Thyroid gland (tissue), 4 donors: ENCODE measurements around the gene C1orf232. TPM values are rescaled to one million over a fixed set of nuclear protein-coding genes. Genes with fewer than 3 reads are reported as not detected.
A peak's percentile ranks its signal among the peaks of the same experiment; 100 is the strongest.

Experiments
- DNase-seq, 2 donors: peaks; one replicate each; pipeline ENCODE4 v3.0.0-alpha.2; 2019
- H3K27ac ChIP-seq, 3 donors: fragments of 200-600 bp; sonication (generic); 1 replicate in 2 of 3; 2 replicates in 1 of 3; pipeline ENCODE4 v1.5.1; 2016 to 2019; ENCODE audit warnings: mild to moderate bottlenecking in 1 of 3, moderate library complexity in 1 of 3
- H3K27me3 ChIP-seq: fragments of 200-600 bp; sonication (generic); one replicate; pipeline ENCODE4 v1.5.1; 2019
- H3K36me3 ChIP-seq, 2 donors: fragments of 200-600 bp; sonication (generic); one replicate each; pipeline ENCODE4 v1.5.1; 2016 to 2019
- H3K4me1 ChIP-seq, 2 donors: fragments of 200-600 bp; sonication (generic); one replicate each; pipeline ENCODE4 v1.5.1; 2017 to 2019
- H3K4me3 ChIP-seq, 3 donors: fragments of 200-600 bp; sonication (generic); replicated peaks in 1 of 3; 1 replicate in 2 of 3; 2 replicates in 1 of 3; pipeline ENCODE4 v1.5.1; 2016; ENCODE audit warnings: mild to moderate bottlenecking in 1 of 3
- H3K9me3 ChIP-seq: fragments of 200-600 bp; sonication (generic); one replicate; pipeline ENCODE4 v1.5.1; 2017
- CTCF ChIP-seq, 6 experiments: fragments of 200-600 bp in 3 of 6; fragments of 450-650 bp in 3 of 6; sonication (generic) in 3 of 6; IDR thresholded peaks; one replicate each; pipeline ENCODE4 v1.5.1; 2016 to 2019; ENCODE audit warnings: antibody characterized with exemption in 6 of 6, mild to moderate bottlenecking in 2 of 6, inconsistent platforms in 1 of 6, moderate library complexity in 1 of 6
- POLR2A ChIP-seq, 2 donors: fragments of 450-650 bp; IDR thresholded peaks; one replicate each; pipeline ENCODE4 v1.6.1; 2017; ENCODE audit warnings: antibody characterized with exemption in 2 of 2, mild to moderate bottlenecking in 2 of 2, moderate library complexity in 1 of 2
- WGBS, 2 donors: methylation state at CpG; one replicate each; pipeline ENCODE4 v1.1.5; 2017; 5-methylcytosine and 5-hydroxymethylcytosine counted together
- intact Hi-C: fragments of 100-400 bp; cut with DNase I; formaldehyde crosslinking; loops from one replicate; pipeline ENCODE4 v1.15.1; 2023
- total RNA-seq, 4 donors: library from RNA; depleted of rRNA; stranded (reverse); fragments of >200 nt; gene quantifications; one replicate each; pipeline ENCODE4 v1.2.3, GENCODE V29; 2016

C1orf232 gene
- total RNA-seq, 4 donors from 2014 or later, result not detected

- peak overlapping the region in 2 of 3 donors; percentile 36 to 45 for H3K27ac ChIP-seq
- peak; percentile 66 to 68 for DNase-seq
- H3K27me3 ChIP-seq, result no peaks in the 10 kb centered on the region
- intact Hi-C loops, result loop anchor here (5.0 kb wide), 1 partner anchor 54 kb away; no protein-coding TSS in a partner anchor
- peak in 2 of 6 experiments; percentile 39 to 41 for TF ChIP-seq CTCF (IDR thresholded peaks at IDR 0.05)
- no peak for TF ChIP-seq POLR2A (IDR thresholded peaks at IDR 0.05)
- H3K9me3 ChIP-seq, result no peaks in the 10 kb centered on the region
- WGBS, 2 donors, result 0 to 7% methylated on average over 1 to 13 of the region's 98 CpGs
- H3K36me3 ChIP-seq, result no peaks in the 10 kb centered on the region
- H3K4me3 ChIP-seq, result peak overlapping the region in 2 of 3 donors; percentile 25 to 49
- H3K4me1 ChIP-seq, result peaks cover 13 to 17% of the 10 kb centered on the region in 2 donors
Observed at GRCh38 chr1:26161415-26162219, 7.1 kb downstream of the C1orf232 start.

GRCh38 chr1:26160527-26161414 lies 8.0 kb downstream of the C1orf232 start:
- intact Hi-C loops, result loop anchor here (5.0 kb wide), 1 partner anchor 53 kb away; no protein-coding TSS in a partner anchor
- no peaks in the 10 kb centered on the region for H3K27me3 ChIP-seq
- TF ChIP-seq CTCF (IDR thresholded peaks at IDR 0.05) (no peak), POLR2A (IDR thresholded peaks at IDR 0.05) (no peak)
- peak overlapping the region in 1 of 3 donors; percentile 49 for H3K4me3 ChIP-seq
- H3K4me1 ChIP-seq, result peaks cover 13 to 17% of the 10 kb centered on the region in 2 donors
- H3K36me3 ChIP-seq, result no peaks in the 10 kb centered on the region
- no peak for DNase-seq
- 49 to 79% methylated on average over 7 to 10 of the region's 18 CpGs for WGBS, 2 donors
- H3K27ac ChIP-seq, result peak overlapping the region in 1 of 3 donors; percentile 45
- H3K9me3 ChIP-seq, result no peaks in the 10 kb centered on the region

GRCh38 chr1:26159743-26160039 lies 9.1 kb downstream of the C1orf232 start:
- Histone ChIP-seq H3K27me3 (no peaks in the 10 kb centered on the region), H3K4me1 (peaks cover 12 to 16% of the 10 kb centered on the region in 2 donors), H3K4me3 (peak overlapping the region in 1 of 3 donors; percentile 49), H3K9me3 (no peaks in the 10 kb centered on the region), H3K36me3 (no peaks in the 10 kb centered on the region), H3K27ac (peak overlapping the region in 1 of 3 donors; percentile 58)
- TF ChIP-seq POLR2A (IDR thresholded peaks at IDR 0.05) (no peak), CTCF (IDR thresholded peaks at IDR 0.05) (no peak)
- intact Hi-C loops, result loop anchor here (5.0 to 10.0 kb wide), 2 partner anchors 52 to 265 kb away; no protein-coding TSS in a partner anchor
- DNase-seq, result no peak
- WGBS, 2 donors, result 77 to 79% methylated on average over 4 of the region's 4 CpGs

- no peak for DNase-seq
- intact Hi-C loops, result loop anchor here (10.0 kb wide), 1 partner anchor 264 kb away; no protein-coding TSS in a partner anchor
- H3K27me3 ChIP-seq, result no peaks in the 10 kb centered on the region
- H3K27ac ChIP-seq, result peak within 1 kb of the TSS in 1 of 3 donors; percentile 58
- H3K4me1 ChIP-seq, result peaks cover 9 to 12% of the 10 kb centered on the region in 2 donors
- no peak for TF ChIP-seq CTCF (IDR thresholded peaks at IDR 0.05)
- TF ChIP-seq POLR2A (IDR thresholded peaks at IDR 0.05), result no peak
- no peaks in the 10 kb centered on the region for H3K9me3 ChIP-seq
- 57 to 69% methylated on average over 6 of the region's 6 CpGs for WGBS, 2 donors
- H3K36me3 ChIP-seq, result no peaks in the 10 kb centered on the region
- H3K4me3 ChIP-seq, result peak within 1 kb of the TSS in 1 of 3 donors; percentile 49
Observed at GRCh38 chr1:26158908-26159742, 9.6 kb downstream of the C1orf232 start, which contains the start of gene FAM110D. Gene FAM110D (plus strand): TSS chr1:26159079. CDS start chr1:26161292, 2,213 bp downstream.
